NOMO-1 treated with DMSO at 0.1 percent for 48 hours (cell line): ENCODE measurements around the gene LARGE1.
"Not testable (repeated sequence)": the region's sequence is repeated elsewhere in the genome, so short reads cannot be mapped to it uniquely, and the experiment has no call there.

Experiments
- DNase-seq: peaks from one replicate; lab custom pipeline; 2025; ENCODE audit not compliant: unreplicated experiment; lab: John Stamatoyannopoulos, UW

Gene LARGE1

DNA sequence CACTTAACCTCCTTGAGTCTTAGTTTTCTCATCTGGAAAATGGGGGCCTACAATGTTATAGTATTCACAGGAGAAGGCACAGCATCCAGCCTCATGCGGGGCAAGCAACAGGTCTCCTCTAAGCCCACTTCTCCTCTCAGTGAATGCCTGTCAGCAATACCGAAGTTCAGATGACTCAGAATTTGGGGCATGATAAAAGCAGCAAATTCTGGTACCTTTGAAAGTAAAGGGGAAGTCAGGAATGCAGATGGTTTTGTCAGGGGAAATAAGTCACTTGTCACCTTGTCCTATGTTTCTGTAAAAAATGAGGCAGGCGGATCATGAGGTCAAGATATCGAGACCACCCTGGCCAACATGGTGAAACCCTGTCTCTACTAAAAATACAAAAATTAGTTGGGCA is 350.2 kb downstream of the LARGE1 start:
- no peak for DNase-seq

- DNase-seq, result no peak
Observed at GRCh38 chr22:33569559-33569958, 350.7 kb downstream of the LARGE1 start.

- DNase-seq, result no peak
Observed at GRCh38 chr22:33569018-33569417, 351.3 kb downstream of the LARGE1 start.

- DNase-seq, result not testable (repeated sequence)
Observed at GRCh38 chr22:33566495-33566894, 353.8 kb downstream of the LARGE1 start.

DNA sequence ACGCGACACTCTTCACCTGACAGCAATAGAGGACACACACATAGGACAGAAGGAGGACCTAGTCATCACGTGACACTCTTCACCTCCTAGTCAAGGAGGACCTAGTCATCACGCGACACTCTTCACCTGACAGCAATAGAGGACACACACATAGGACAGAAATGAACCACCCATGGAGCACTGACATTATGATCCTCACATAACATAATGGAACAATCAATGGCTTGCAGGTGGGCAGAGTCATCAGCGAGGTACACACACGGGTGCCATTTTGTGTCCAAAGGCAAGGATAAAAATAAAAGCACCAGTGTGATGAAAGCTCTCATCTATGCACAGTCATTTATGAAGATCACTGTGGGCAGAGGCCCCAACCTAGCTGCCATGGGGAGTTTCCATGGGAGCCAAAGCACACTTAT is 354.7 kb downstream of the LARGE1 start:
- DNase-seq, result no peak

DNA sequence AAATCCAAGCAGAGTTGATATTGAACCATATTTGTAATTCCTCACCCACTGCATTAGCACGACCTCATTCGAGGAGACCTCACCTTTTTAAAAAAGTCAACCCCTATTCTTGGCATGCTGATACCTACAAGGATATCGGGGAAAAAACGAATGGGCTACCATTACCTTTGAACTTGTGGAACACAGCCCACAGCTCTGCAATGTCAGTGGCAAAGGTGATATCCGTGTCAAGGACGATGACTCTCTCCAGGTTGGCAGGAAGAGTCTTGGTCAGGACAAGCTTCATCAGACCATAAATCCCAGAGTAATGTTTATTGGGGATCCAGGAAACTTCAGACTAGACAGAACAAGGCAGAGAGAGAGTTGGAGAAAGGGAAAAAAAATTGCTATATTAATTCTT is 355.6 kb downstream of the LARGE1 start:
- no peak for DNase-seq

GRCh38 chr22:33563220-33563964 is 356.9 kb downstream of the LARGE1 start:
- DNase-seq, result no peak

- DNase-seq, result no peak
Observed at GRCh38 chr22:33562501-33562900, 357.8 kb downstream of the LARGE1 start.

- DNase-seq, result no peak
Observed at GRCh38 chr22:33561149-33561807, 359.0 kb downstream of the LARGE1 start.

DNA sequence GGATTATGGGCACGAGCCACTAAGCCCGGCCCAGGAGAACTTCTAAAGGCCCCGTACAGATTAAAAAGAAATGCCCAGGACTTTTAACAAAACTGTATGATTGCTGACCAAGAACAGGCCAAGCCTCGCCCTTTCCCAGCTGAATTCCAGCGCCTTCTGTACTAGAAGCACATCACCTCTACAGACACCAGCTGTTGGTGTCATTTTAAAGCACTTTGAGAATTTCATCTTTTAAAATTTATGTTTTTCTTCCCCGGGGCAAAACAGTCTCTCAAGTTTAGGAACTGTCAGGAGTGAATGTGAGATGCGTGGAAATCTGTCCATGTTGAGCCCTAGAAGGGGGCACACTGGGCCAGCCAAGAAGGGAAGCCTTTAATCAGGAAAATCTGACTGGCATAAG is 362.4 kb downstream of the LARGE1 start:
- DNase-seq, result no peak

DNA sequence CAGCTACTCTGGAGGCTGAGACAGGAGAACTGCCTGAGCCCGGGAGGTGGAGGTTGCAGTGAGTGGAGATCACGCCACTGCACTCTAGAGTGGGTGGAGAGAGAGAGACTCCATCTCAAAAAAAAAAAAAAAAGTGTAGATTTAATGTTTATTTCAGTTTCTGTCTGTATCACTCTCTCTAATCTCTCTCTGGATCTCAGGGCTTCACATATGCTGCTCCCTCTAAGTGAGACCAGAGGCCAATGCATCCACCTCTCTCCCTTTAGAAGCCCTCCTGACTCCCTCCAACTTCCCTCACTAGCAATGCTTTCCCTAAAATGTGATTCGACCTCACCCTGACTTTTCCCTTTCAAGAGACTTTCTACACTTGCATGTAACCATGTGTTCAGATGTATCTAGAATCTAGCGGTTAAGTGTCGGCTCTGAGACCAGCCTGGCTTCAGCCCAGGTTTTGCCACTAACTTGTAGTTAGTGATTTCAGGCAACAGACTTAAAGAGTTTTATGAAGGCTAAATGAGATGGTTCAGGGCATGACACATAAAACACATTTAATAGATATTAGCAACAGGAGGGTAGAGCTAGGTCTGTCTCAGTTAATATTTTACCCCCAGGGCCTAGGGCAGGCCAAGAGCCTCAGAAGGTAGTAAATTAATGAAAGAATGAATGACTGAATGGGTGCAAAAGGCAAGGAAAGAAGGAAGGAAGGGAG is 364.3 kb downstream of the LARGE1 start:
- DNase-seq, result no peak

- no peak for DNase-seq
Observed at GRCh38 chr22:33553493-33553892, 366.8 kb downstream of the LARGE1 start.

DNA sequence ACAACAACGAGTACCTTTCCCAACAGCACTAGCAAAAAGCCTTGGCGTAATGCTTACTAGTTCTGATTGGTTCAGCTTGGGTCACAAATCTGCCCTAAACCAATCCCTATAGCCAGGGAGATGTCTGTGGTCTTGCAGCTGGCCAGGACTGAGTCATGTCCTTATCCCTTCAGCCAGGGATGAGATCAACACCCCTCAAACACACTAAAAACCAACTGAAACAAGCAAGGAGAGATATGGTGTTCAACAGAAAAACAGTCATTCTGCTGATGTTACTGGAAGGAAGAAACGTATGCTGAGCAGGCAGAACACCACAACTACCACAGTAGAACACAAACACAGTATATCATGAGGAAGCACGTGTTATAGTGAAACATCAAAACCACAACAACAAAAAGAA is 375.6 kb downstream of the LARGE1 start:
- DNase-seq, result no peak

- DNase-seq, result no peak
Observed at GRCh38 chr22:33542722-33543121, 377.6 kb downstream of the LARGE1 start.

GRCh38 chr22:33542153-33542552 is 378.1 kb downstream of the LARGE1 start:
- no peak for DNase-seq

GRCh38 chr22:33539902-33540751 is 380.1 kb downstream of the LARGE1 start:
- DNase-seq, result no peak

DNA sequence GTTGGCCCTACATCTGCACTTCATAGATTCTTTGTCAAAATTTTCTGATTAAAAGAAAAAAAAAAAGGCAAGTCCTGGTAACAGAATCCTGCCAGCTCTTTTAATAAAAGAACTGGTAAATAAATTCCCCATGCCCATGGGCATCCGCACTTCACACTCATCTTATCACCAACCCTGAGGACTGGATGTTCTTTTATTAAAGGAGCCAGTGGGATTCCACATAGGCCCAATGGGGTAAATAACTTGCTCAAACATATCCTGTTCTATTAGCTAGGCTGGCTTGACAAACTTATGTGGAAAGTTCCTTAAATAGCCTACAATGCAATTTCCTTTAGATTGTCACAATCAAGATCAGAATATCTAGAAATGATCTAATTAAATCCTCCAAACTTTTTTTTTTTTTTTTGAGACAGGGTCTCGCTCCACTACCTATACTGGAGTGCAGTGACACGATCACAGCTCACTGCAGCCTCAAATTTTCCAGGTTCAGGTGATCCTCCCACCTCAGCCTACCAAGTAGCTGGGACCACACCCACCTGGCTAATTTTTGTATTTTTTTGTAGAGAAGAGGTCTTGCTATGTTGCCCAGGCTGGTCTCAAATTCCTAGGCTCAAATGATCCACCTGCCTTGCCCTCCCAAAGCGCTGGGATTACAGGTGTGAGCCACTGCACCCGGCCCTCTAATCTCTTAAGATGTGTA is 380.9 kb downstream of the LARGE1 start:
- DNase-seq, result no peak

GRCh38 chr22:33538277-33538885 is 381.9 kb downstream of the LARGE1 start:
- DNase-seq, result no peak

DNA sequence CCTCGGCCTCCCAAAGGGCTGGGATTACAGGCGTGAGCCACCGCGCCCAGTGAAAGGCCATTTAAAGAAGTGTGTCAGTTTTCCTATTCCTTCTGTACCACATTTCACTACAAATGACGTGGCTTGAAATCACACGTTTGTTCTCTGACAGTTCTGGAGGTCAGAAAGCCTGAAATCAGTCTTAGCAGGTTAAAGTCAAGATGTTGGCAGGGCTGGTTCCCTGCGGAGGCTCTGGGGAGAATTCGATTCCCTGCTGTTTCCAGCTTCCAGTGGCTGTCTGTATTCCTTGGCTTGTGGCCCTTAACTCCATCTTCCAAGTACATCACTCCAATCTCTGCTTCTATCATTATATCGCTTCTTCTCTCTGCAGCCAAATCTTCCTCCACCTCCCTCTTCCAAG is 383.2 kb downstream of the LARGE1 start:
- DNase-seq, result no peak
